Transverse colon (tissue), 4 donors: ENCODE data around the gene FAM204A. TPM values are rescaled to one million over a fixed set of nuclear protein-coding genes. Genes with fewer than 3 reads are reported as not detected.

ENCODE experiments used
- DNase-seq: peaks from one replicate; pipeline ENCODE4 v3.0.0-alpha.2; 2019
- H3K27ac ChIP-seq, 4 donors: fragments of 200-600 bp; sonication (generic); 2 replicates each; pipeline ENCODE4 v1.5.1; 2016 to 2018; ENCODE audit warnings: inconsistent platforms in 4 of 4
- H3K27me3 ChIP-seq: fragments of 200-600 bp; sonication (generic); 2 replicates; pipeline ENCODE4 v1.5.1; 2017; ENCODE audit warnings: inconsistent platforms
- H3K36me3 ChIP-seq, 4 donors: fragments of 200-600 bp; sonication (generic); 2 replicates each; pipeline ENCODE4 v1.5.1; 2017 to 2019; ENCODE audit warnings: inconsistent platforms in 4 of 4
- H3K4me1 ChIP-seq, 4 donors: fragments of 200-600 bp; sonication (generic); 2 replicates each; pipeline ENCODE4 v1.5.1; 2017 to 2020; ENCODE audit warnings: inconsistent platforms in 4 of 4
- H3K4me3 ChIP-seq, 4 donors: fragments of 200-600 bp; sonication (generic); 1 replicate in 1 of 4; 2 replicates in 3 of 4; pipeline versions ENCODE4 v1.5.1 to v1.6.1; 2017 to 2019; ENCODE audit warnings: inconsistent platforms in 4 of 4
- H3K9me3 ChIP-seq, 2 donors: fragments of 200-600 bp; sonication (generic); 2 replicates each; pipeline ENCODE4 v1.5.1; 2017 to 2019; ENCODE audit warnings: inconsistent platforms in 2 of 2
- EP300 ChIP-seq: sonication (generic); formaldehyde crosslinking; IDR thresholded peaks from one replicate; pipeline ENCODE4 v1.6.1; 2017; ENCODE audit warnings: antibody characterized with exemption, low read depth
- POLR2A ChIP-seq: fragments of 450-650 bp; IDR thresholded peaks from one replicate; pipeline ENCODE4 v1.6.1; 2016; ENCODE audit warnings: antibody characterized with exemption, mild to moderate bottlenecking, moderate library complexity
- POLR2AphosphoS5 ChIP-seq, 3 donors: sonication (generic); formaldehyde crosslinking; IDR thresholded peaks; one replicate each; pipeline ENCODE4 v1.6.1; 2016; ENCODE audit warnings: antibody characterized with exemption in 3 of 3
- WGBS, 2 donors: methylation state at CpG; one replicate each; pipeline ENCODE4 v1.1.5; 2018; ENCODE audit warnings: low coverage in 1 of 2; 5-methylcytosine and 5-hydroxymethylcytosine counted together
- in situ Hi-C, 4 donors: fragments of 200-750 bp; cut with MboI; loops; one replicate each; pipeline versions ENCODE4 v1.15.0 to v1.15.1; 2017; ENCODE audit warnings: low sequenced_read_pairs in 3 of 4, low pct_ligation_motif_present in 1 of 4, low pct_unique_long_range_greater_than_20kb in 1 of 4
- intact Hi-C: fragments of 100-400 bp; cut with DNase I; formaldehyde crosslinking; loops from one replicate; pipeline ENCODE4 v1.15.1; 2023; ENCODE audit warnings: low total_unique reads
- total RNA-seq, 4 donors: library from RNA; depleted of rRNA; stranded (reverse); fragments of >200 nt; gene quantifications; one replicate each; pipeline ENCODE4 v1.1.0, GENCODE V29; 2016
- TF ChIP-seq, protein P1 (sequence below), 5 experiments: fragments of 200-600 bp in 3 of 5; fragments of 450-650 bp in 2 of 5; sonication (generic) in 3 of 5; IDR thresholded peaks; 1 replicate in 2 of 5; 2 replicates in 3 of 5; pipeline ENCODE4 v1.5.1; 2016 to 2017; ENCODE audit warnings: antibody characterized with exemption in 5 of 5, inconsistent platforms in 3 of 5, mild to moderate bottlenecking in 2 of 5, moderate library complexity in 1 of 5

FAM204A gene
- total RNA-seq, 4 donors from 2014 or later, result 16.8 to 35.2 (median 25.4) TPM

DNA sequence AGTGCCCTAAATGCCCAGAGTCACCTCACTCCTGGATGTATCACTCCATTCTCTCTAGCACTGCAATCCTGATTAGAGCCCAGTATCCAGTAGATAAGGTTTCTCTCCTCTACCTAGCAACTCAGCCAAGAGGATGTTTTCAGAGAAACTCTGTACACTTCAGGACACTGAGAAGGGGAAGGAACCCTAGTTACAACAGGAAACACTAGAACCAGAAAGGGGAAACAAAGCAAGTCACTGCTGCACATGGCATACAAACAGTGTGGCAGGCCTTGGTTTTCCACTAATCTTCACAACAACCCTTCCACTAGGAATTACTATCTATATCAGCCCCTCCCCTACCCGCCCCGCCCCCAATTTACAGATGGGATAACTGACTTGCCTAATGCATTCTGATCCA is 1.6 kb downstream of the FAM204A start:
- in situ Hi-C loops, result no loop called here

DNA sequence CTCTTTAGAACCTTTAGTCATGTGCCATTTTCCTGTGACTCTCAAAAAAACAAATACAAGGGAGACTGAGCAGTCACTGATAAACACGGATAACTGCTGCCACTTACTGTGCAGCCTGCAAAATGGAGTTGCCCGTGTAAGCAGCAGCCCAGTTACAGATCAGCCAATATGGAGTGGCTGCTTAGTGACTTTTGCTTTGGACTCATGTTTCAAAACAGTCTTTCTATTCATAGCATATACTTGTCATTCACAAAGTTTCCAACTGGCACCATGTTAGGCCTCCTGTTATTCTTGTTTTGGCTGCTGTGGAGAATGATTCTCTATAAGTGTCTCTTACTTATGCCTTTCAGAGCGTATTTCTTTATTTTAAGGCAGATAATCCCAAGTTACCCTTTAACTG is 3.0 kb downstream of the FAM204A start:
- Histone ChIP-seq H3K27ac (no peak overlapping the region), H3K27me3 (no peaks in the 10 kb centered on the region), H3K4me3 (no peak overlapping the region), H3K36me3 (peaks cover 0 to 22% (median 8%) of the 10 kb centered on the region in 4 donors), H3K9me3 (no peaks in the 10 kb centered on the region), H3K4me1 (peaks cover 12 to 37% (median 17%) of the 10 kb centered on the region in 4 donors)
- intact Hi-C loops, result no loop called here
- DNase-seq, result no peak
- in situ Hi-C loops, result no loop called here
- no peak for TF ChIP-seq EP300
- TF ChIP-seq POLR2A, result no peak
- TF ChIP-seq, protein P1, sequence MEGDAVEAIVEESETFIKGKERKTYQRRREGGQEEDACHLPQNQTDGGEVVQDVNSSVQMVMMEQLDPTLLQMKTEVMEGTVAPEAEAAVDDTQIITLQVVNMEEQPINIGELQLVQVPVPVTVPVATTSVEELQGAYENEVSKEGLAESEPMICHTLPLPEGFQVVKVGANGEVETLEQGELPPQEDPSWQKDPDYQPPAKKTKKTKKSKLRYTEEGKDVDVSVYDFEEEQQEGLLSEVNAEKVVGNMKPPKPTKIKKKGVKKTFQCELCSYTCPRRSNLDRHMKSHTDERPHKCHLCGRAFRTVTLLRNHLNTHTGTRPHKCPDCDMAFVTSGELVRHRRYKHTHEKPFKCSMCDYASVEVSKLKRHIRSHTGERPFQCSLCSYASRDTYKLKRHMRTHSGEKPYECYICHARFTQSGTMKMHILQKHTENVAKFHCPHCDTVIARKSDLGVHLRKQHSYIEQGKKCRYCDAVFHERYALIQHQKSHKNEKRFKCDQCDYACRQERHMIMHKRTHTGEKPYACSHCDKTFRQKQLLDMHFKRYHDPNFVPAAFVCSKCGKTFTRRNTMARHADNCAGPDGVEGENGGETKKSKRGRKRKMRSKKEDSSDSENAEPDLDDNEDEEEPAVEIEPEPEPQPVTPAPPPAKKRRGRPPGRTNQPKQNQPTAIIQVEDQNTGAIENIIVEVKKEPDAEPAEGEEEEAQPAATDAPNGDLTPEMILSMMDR (IDR thresholded peaks at IDR 0.05), result no peak
- TF ChIP-seq POLR2AphosphoS5 (IDR thresholded peaks at IDR 0.05), result no peak
- WGBS, 2 donors, result 92 to 93% methylated on average over 3 of the region's 3 CpGs

More for the DNA sequence above, 1.6 kb downstream of the FAM204A start:
- Histone ChIP-seq H3K9me3 (no peaks in the 10 kb centered on the region), H3K4me3 (no peak overlapping the region), H3K4me1 (peaks cover 12 to 37% (median 17%) of the 10 kb centered on the region in 4 donors), H3K27me3 (no peaks in the 10 kb centered on the region), H3K36me3 (peaks cover 0 to 8% (median 3%) of the 10 kb centered on the region in 4 donors), H3K27ac (no peak overlapping the region)
- DNase-seq, result no peak
- intact Hi-C loops, result no loop called here
- TF ChIP-seq EP300 (no peak), POLR2A (no peak)
- 84 to 94% methylated on average over 2 of the region's 2 CpGs for WGBS, 2 donors

DNA sequence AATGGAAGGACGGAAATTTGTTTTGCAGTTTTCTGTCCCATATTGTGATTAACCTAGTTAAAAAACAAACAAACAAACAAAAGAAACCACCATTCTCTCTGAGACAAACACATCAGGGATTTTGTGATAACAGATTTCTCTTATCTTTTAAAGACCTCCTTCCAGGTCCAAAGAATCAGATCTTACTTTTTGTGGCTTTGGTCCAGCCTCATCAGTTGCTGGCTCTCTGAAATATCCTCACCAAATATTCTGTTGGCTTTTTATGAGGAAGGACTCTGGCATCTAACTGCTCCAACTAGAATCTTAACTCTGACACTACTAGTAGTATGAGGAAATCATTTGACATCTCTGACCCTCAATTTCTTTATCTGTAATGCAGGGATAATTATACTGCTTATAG is 4.8 kb downstream of the FAM204A start:
- intact Hi-C loops (no loop called here), in situ Hi-C loops (no loop called here)
- Histone ChIP-seq H3K36me3 (peaks cover 0 to 23% (median 8%) of the 10 kb centered on the region in 4 donors), H3K27me3 (no peaks in the 10 kb centered on the region), H3K4me3 (no peak overlapping the region), H3K27ac (no peak overlapping the region), H3K9me3 (no peaks in the 10 kb centered on the region), H3K4me1 (peaks cover 9 to 41% (median 13%) of the 10 kb centered on the region in 4 donors)
- DNase-seq, result no peak
- WGBS, 2 donors, result 83 to 91% methylated on average over 1 of the region's 1 CpG
- TF ChIP-seq EP300 (no peak), POLR2A (no peak), POLR2AphosphoS5 (IDR thresholded peaks at IDR 0.05) (no peak)
- TF ChIP-seq, protein P1 (IDR thresholded peaks at IDR 0.05), result no peak

DNA sequence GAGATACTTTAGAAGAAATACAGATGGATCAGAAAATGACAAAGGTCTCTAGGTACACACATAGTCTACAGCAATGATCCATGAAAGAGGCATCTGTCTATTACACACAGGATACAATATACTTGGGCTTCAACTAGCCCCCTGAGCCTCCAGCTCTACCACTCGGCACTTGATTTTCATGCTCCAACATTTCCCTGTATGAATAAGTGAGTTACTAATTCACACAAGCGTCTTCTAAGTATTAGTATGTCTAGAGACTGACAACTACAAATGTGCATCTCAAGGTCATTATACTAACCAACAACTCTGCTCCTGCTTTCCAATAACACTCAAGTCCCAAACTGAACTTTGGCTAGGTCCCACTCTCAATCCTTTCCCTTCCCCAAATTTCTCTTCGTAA is 8.3 kb downstream of the FAM204A start:
- Histone ChIP-seq H3K9me3 (no peaks in the 10 kb centered on the region), H3K36me3 (peaks cover 0 to 42% (median 15%) of the 10 kb centered on the region in 4 donors), H3K27ac (no peak overlapping the region), H3K27me3 (no peaks in the 10 kb centered on the region), H3K4me1 (peaks cover 0 to 16% (median 0%) of the 10 kb centered on the region in 4 donors), H3K4me3 (no peak overlapping the region)
- TF ChIP-seq POLR2A (no peak), POLR2AphosphoS5 (IDR thresholded peaks at IDR 0.05) (no peak), EP300 (no peak)
- TF ChIP-seq, protein P1 (IDR thresholded peaks at IDR 0.05), result no peak
- intact Hi-C loops (loop anchor here (1.0 kb wide), 1 partner anchor 23 kb away; no protein-coding TSS in a partner anchor), in situ Hi-C loops (no loop called here)
- WGBS, 2 donors, result 89 to 93% methylated on average over 3 of the region's 3 CpGs
- DNase-seq, result no peak
